Astrocyte (in vitro differentiated cells and primary cell): Measurements from ENCODE around the gene BACH2.

Source experiments
- CTCF ChIP-seq: IDR thresholded peaks from 2 replicates; pipeline ENCODE4 v1.5.1; 2011; ENCODE audit warnings: low read depth, mild to moderate bottlenecking, inconsistent platforms, low read length, moderate library complexity; ENCODE audit not compliant: insufficient read depth
- EZH2 ChIP-seq: IDR thresholded peaks from 2 replicates; pipeline ENCODE4 v1.6.1; 2012; ENCODE audit warnings: mild to moderate bottlenecking, low read length, inconsistent platforms; ENCODE audit not compliant: insufficient read depth

GRCh38 chr6:89917801-89918366 is 378.8 kb downstream of the BACH2 start:
- TF ChIP-seq CTCF (no peak), EZH2 (no peak)
